Activated naive CD8-positive, alpha-beta T cell (primary cell): ENCODE results near the gene KRTAP1-4.
"Not testable (repeated sequence)": the region's sequence is repeated elsewhere in the genome, so short reads cannot be mapped to it uniquely, and the experiment has no call there.

Experiments
- H3K27ac Mint-ChIP-seq: one replicate; pipeline ENCODE4 v1.8.0; 2021; ENCODE audit warnings: mixed read lengths
- H3K27me3 Mint-ChIP-seq: one replicate; pipeline ENCODE4 v1.8.0; 2021; ENCODE audit warnings: mixed read lengths
- H3K36me3 Mint-ChIP-seq: one replicate; pipeline ENCODE4 v1.8.0; 2021; ENCODE audit warnings: mixed read lengths
- H3K4me1 Mint-ChIP-seq: one replicate; pipeline ENCODE4 v1.8.0; 2021; ENCODE audit warnings: low read depth, mixed read lengths
- H3K4me3 Mint-ChIP-seq: one replicate; pipeline ENCODE4 v1.8.0; 2021; ENCODE audit warnings: mild to moderate bottlenecking, mixed read lengths
- H3K9me3 Mint-ChIP-seq: one replicate; pipeline ENCODE4 v1.8.0; 2021; ENCODE audit warnings: low read depth, mixed read lengths

KRTAP1-4 gene

DNA sequence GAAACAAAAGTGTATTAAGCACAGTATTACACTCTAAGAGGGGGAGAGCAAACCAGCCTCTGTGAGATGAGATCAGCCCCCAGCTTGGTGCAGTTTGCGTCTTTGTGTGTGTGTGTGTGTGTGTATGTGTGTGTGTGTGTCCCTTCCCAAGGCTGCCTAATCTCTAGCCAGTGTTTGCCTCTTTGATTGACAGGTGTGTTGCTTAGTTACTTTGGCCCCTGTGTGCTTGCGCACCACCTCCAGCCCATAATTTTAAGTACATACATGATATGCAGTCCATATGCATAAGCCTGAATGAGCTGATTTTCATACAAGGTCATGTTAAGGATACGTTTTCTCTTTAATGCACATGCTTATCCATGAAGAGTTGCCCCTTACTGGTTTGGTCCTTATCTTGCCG, 28.2 kb downstream of the KRTAP1-4 start:
- Mint-ChIP-seq H3K4me1 (no peaks in the 10 kb centered on the region), H3K27ac (no peak overlapping the region), H3K36me3 (no peaks in the 10 kb centered on the region), H3K9me3 (no peaks in the 10 kb centered on the region), H3K4me3 (no peak overlapping the region), H3K27me3 (peaks cover 14% of the 10 kb centered on the region)

DNA sequence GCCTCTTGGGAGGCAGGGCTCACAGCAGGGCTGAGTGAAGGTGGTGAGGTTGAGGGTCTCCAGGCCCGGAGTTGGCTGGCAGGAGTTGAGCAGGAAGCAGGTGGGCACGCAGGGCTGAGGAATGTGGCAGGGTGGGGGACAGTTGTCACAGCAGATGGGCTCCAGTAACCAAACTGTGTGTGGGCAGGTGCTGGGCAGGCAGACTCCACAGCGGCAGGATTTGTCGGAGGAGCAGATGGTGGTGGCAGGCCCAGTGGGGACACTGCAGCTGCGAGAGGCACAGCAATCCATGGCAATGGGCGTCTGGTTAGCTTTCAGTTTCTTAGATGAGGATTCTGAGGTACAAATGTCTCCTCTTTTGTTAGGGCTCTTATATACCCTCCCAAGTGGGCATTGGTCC, 30.4 kb downstream of the KRTAP1-4 start, which contains the start of gene KRTAP3-2:
TSS of gene KRTAP3-2 (minus strand) at position 344 of the 400 bp plus-strand sequence. CDS start at position 291, 53 bp downstream.
- not testable (repeated sequence) for H3K36me3 Mint-ChIP-seq, H3K4me3 Mint-ChIP-seq, H3K27ac Mint-ChIP-seq, H3K4me1 Mint-ChIP-seq, H3K9me3 Mint-ChIP-seq
- peaks cover 22% of the 10 kb centered on the region for H3K27me3 Mint-ChIP-seq

DNA sequence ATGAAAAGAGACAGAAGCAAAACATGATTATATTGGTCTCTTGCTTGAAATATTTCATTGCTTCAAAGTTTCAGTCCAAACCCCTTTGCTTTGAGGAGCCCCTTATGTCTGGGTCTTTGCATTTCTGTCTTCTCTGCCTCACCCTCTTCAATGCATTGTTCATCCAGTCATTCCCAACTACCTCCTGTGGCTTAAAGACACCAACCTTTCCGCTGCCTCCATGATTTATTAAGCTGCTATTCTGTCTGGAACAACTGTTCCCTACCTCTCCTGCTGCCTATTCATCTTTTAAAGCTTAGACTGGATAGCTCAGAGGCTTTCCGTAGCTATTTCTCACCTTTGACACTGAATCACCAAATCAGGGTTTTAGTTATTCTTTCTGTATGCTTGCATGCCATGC, 32.6 kb downstream of the KRTAP1-4 start:
- Mint-ChIP-seq H3K27me3 (peaks cover 29% of the 10 kb centered on the region), H3K36me3 (no peaks in the 10 kb centered on the region), H3K4me1 (no peaks in the 10 kb centered on the region), H3K4me3 (no peak overlapping the region), H3K27ac (no peak overlapping the region), H3K9me3 (no peaks in the 10 kb centered on the region)

DNA sequence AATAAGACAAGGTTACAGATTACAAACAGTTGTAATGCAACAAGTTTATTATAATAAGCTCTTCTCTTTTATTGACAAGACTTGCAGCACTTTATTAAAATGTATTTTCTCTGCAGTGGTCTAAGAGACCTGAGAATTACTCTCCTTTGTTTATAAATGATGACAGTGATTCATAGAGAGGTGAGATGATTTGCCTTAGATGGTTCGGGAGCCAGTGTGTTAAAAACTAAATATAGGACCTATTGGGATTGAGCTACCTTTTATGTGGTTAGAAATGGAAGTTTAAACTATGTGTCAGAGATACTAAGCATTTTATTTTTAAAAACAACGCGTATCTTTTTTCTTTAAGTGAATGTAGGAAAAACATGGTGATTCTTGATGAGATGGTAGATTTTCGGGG, 33.2 kb downstream of the KRTAP1-4 start:
- Mint-ChIP-seq H3K4me3 (no peak overlapping the region), H3K36me3 (no peaks in the 10 kb centered on the region), H3K27ac (no peak overlapping the region)

DNA sequence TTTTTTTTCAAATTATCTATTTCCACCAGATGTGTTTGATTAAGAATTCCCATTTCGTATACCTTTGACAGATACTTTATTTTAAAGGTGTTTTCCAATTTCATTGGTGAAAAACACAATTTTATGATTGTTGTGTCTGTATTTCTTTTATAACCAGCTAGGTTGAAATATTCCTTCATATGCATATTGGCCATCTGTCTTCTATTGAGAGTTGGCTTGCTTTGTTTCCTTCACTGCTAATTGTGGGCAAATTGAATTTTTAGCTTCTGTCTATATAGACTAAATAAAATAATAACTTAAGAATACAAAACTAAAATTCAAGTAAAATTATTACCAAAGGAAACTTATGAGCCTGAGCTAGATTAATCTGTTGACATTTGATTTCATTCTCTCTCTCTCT, 34.9 kb downstream of the KRTAP1-4 start:
- Mint-ChIP-seq H3K36me3 (no peaks in the 10 kb centered on the region), H3K27me3 (peaks cover 32% of the 10 kb centered on the region), H3K4me1 (no peaks in the 10 kb centered on the region), H3K4me3 (no peak overlapping the region), H3K27ac (no peak overlapping the region), H3K9me3 (no peaks in the 10 kb centered on the region)

More for the DNA sequence above, 33.2 kb downstream of the KRTAP1-4 start:
- Mint-ChIP-seq H3K9me3 (no peaks in the 10 kb centered on the region), H3K4me1 (no peaks in the 10 kb centered on the region), H3K27me3 (peaks cover 32% of the 10 kb centered on the region)

DNA sequence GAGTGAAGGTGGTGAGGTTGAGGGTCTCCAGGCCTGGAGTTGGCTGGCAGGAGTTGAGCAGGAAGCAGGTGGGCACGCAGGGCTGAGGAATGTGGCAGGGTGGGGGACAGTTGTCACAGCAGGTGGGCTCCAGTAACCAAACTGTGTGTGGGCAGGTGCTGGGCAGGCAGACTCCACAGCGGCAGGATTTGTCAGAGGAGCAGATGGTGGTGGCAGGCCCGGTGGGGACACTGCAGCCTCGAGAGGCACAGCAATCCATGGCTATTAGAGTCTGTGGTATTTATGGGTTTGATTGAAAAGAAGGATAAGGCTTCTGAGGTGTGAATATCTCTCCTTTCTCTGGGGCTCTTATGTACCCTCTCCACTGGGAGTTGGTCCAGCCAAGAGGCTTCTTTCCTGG, 36.2 kb downstream of the KRTAP1-4 start, which contains the start of gene KRTAP3-3:
TSS of gene KRTAP3-3 (minus strand) at position 326 of the 400 bp plus-strand sequence. CDS start at position 259, 67 bp downstream.
- Mint-ChIP-seq H3K4me3 (no peak within 1 kb of the TSS), H3K4me1 (no peaks in the 10 kb centered on the region), H3K9me3 (no peaks in the 10 kb centered on the region), H3K36me3 (no peaks in the 10 kb centered on the region), H3K27ac (no peak within 1 kb of the TSS), H3K27me3 (peaks cover 27% of the 10 kb centered on the region)

DNA sequence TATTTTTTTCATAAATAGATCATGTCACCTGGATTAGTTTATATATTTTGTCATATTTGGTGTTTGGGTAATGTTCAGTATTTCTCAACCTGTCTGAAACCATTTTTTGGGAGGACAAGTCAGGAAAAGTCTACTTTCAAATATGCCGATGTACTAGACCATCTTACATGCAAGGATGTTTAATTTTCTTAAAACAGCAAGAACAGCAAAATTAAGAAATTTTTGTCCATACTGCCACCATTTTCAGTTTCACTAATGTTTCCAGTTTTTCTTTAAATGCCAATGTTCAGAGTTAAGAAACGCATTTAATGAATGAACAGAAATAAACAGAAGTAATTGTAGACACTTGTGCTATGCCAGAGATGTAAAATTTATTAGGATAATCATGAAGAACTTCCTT, 36.9 kb downstream of the KRTAP1-4 start:
- Mint-ChIP-seq H3K4me3 (no peak overlapping the region), H3K27me3 (peaks cover 27% of the 10 kb centered on the region), H3K36me3 (no peaks in the 10 kb centered on the region), H3K9me3 (no peaks in the 10 kb centered on the region), H3K4me1 (no peaks in the 10 kb centered on the region), H3K27ac (no peak overlapping the region)

DNA sequence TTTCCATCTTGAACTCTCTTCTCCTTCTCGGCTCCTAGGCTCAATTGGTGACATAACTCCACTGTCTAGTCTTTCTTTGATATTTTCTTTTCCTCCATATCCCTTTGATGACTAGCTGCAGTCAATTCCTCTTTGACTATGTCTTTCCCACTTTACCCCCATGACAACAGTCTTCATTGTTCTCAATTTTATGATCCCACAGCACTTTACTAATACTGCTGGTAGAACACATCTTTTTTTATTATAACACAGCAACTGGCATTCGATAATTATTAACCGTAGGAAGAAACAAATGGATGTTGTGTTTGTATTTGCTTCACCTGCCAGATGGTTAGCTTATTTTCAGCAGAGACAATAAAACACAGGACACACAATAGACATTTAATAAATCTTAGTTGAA, 37.3 kb downstream of the KRTAP1-4 start:
- Mint-ChIP-seq H3K4me3 (no peak overlapping the region), H3K27me3 (peaks cover 25% of the 10 kb centered on the region), H3K36me3 (no peaks in the 10 kb centered on the region), H3K9me3 (no peaks in the 10 kb centered on the region), H3K27ac (no peak overlapping the region), H3K4me1 (no peaks in the 10 kb centered on the region)

DNA sequence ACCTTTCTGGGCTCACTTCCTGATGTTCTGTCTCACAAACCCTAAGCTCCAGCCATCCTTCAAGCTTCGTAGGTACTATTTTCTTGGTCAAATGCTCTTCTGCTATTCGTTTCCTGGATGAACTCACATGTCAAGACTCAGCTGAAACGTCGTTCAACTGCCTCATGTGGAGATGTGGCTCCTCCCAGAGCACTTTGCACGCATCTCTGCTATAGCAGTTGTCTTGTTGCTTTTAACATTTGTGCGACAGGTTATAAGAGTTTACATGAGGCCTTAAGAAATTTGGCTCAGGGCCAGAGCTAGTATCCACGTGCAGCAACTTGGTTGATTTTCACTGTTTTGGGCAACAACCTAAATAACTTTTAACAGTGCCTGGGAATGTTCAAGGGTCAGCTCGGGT, 43.1 kb downstream of the KRTAP1-4 start:
- H3K4me3 Mint-ChIP-seq: no peak overlapping the region
- H3K27me3 Mint-ChIP-seq: peaks cover 7% of the 10 kb centered on the region
- H3K9me3 Mint-ChIP-seq: no peaks in the 10 kb centered on the region
- H3K36me3 Mint-ChIP-seq: no peaks in the 10 kb centered on the region
- no peak overlapping the region for H3K27ac Mint-ChIP-seq
- no peaks in the 10 kb centered on the region for H3K4me1 Mint-ChIP-seq

DNA sequence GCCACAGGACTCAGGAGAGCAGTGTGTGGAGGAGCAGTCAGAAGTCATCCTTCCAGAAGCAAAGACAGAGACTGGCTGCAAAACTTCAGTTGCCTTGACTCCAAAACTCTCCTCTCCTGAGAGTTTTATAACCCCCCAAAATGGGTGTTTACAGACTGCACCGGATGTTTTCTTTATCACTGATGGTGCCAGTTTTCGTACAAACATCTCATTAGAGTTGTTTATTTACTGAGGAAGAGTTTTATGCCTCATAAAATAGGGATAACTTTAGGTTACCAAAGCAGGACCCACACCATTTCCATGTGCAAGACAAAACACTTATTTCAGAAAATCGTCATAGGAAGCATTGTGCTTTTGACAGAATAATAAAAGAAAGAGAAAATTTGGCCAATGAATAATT, 45.8 kb downstream of the KRTAP1-4 start, which contains the start of gene KRT40:
TSS of gene KRT40 (minus strand) at position 101 of the 400 bp plus-strand sequence. CDS start at position 48, 53 bp downstream.
- Mint-ChIP-seq H3K4me1 (no peaks in the 10 kb centered on the region), H3K36me3 (no peaks in the 10 kb centered on the region), H3K9me3 (no peaks in the 10 kb centered on the region), H3K27me3 (peaks cover 9% of the 10 kb centered on the region), H3K4me3 (no peak within 1 kb of the TSS), H3K27ac (no peak within 1 kb of the TSS)

DNA sequence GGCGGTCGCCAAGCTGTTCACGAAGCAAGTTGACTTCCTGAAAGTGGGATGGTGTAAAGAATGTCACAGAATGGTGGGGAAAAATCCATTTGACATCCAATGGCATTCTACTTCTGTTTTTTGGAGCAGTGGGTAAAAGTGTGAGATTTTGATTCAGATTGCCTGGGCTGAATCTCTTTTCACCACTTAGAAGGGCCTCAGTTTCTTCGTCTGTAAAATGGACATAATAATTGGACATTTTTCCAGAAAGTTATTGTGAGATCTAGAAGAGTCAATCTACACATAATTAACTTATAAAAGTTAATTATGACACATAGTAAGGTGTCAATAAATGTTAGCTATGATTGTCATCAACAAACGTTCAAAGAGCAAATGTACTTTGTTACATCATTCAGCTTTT, 48.9 kb downstream of the KRTAP1-4 start:
- Mint-ChIP-seq H3K36me3 (no peaks in the 10 kb centered on the region), H3K4me3 (no peak overlapping the region), H3K4me1 (no peaks in the 10 kb centered on the region), H3K9me3 (no peaks in the 10 kb centered on the region), H3K27ac (no peak overlapping the region), H3K27me3 (peaks cover 8% of the 10 kb centered on the region)

DNA sequence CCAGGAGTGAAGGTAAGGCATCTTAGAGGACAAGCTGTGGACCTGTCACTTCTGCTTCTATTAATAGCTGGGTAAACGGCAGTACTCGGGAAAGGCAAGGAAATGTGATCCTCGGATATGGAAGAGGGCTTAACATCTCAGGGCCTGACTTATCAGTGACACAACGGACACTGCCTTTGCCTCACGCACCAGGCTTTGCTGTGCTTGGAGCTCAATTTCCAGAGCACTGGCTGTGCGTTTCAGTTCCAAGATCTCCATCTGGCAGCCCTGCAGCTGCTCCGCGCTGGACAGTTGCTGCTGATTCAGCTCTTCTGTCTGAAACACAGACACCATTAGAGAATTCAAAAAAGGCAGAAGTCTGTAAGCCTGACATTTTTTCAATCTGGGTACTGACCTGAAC, 49.4 kb downstream of the KRTAP1-4 start:
- H3K4me3 Mint-ChIP-seq: no peak overlapping the region
- H3K27ac Mint-ChIP-seq: no peak overlapping the region
- H3K36me3 Mint-ChIP-seq: no peaks in the 10 kb centered on the region
- H3K9me3 Mint-ChIP-seq: no peaks in the 10 kb centered on the region
- no peaks in the 10 kb centered on the region for H3K4me1 Mint-ChIP-seq
- peaks cover 8% of the 10 kb centered on the region for H3K27me3 Mint-ChIP-seq

DNA sequence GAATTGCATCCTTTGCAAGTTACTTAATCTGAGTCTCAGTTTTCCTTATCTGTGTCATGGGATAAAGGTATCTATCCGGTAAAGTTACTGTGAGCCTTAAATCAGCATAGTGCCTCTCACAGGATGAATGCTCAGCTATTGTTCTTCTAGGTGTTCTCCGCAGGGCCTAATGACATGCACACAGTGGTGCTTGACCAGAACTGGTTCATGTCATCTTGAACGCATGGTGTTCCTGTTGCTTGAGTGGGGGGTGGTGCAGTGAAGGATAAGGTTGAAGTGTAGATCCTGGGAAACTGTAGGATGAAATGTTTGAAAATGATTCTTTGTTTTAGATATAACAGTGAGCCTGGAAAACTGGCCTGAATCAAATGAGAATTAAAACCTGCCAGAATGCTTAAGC, 49.9 kb downstream of the KRTAP1-4 start:
- H3K4me1 Mint-ChIP-seq: no peaks in the 10 kb centered on the region
- peaks cover 13% of the 10 kb centered on the region for H3K27me3 Mint-ChIP-seq
- no peaks in the 10 kb centered on the region for H3K9me3 Mint-ChIP-seq
- no peak overlapping the region for H3K27ac Mint-ChIP-seq
- no peak overlapping the region for H3K4me3 Mint-ChIP-seq
- H3K36me3 Mint-ChIP-seq: no peaks in the 10 kb centered on the region
